Measurements from ENCODE around the gene FLOT2. TPM values are rescaled to one million over a fixed set of nuclear protein-coding genes. Genes with fewer than 3 reads are reported as not detected.

Gene FLOT2
- polyA plus RNA-seq, 1 of the 3 experiments (the other 2 are of a cell fraction), result 105 TPM

DNA sequence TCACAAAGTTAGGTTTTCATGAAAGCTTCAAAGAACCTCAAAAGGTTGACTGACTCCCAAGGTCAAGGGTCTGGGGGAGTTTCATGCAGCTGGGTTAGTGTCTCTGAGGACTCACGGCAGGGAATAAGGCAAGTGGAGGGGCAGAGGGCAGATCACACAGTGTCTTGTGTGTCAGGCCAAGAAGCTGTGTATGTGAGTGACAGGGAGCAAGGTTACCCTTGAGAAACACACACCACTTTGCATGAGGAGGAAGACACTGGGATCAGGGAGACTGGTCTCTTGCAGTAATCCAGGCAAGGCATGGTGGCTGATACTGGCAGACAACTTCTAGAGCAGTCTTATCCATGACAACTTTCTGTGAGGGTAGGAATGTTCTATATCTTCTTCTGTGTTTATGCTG, 6.3 kb downstream of the FLOT2 start:
- Histone ChIP-seq H3K4me2 (no peak overlapping the region), H3K36me3 (replicated peaks in 1 of 2; ENCODE audit: control insufficient read depth in 1 of 2, insufficient read depth in 2 of 2, low read length in 1 of 2) (peaks cover 0 to 2% of the 10 kb centered on the region in 2 experiments), H3K4me1 (ENCODE audit: control insufficient read depth in 1 of 2, insufficient read depth in 2 of 2, low read depth in 1 of 2, low read length in 1 of 2) (peaks cover 5 to 13% of the 10 kb centered on the region in 2 experiments; a peak in 2 of 4 replicates), H3K9ac (no peak overlapping the region), H3K27ac (ENCODE audit: low read depth in 2 of 2, low read length in 1 of 2) (no peak overlapping the region), H3K9me3 (no peaks in the 10 kb centered on the region), H3K27me3 (ENCODE audit: insufficient read depth) (no peaks in the 10 kb centered on the region), H2AFZ (ENCODE audit: low read depth) (no peak overlapping the region), H3K79me2 (ENCODE audit: insufficient read depth) (peaks cover 35% of the 10 kb centered on the region), H4K20me1 (ENCODE audit: insufficient read depth) (0 out of 2 replicates have a peak, but pooled peaks cover 3% of the 10 kb centered on the region), H3F3A (replicated peaks; ENCODE audit: insufficient read depth) (peaks cover 3% of the 10 kb centered on the region), H3K9me2 (no peaks in the 10 kb centered on the region), H3K4me3 (ENCODE audit: low read depth in 2 of 2, low read length in 1 of 2) (no peak overlapping the region)
- no peak for DNase-seq
- ChIA-PET CTCF (interaction anchor here (2.9 to 3.9 kb wide), 2 partner anchors 127 to 141 kb away, joined by 6 to 24 read pairs; no protein-coding TSS in a partner anchor), POLR2A (no interaction called here)
- WGBS (ENCODE audit: low lambda C conversion rate), result 80% methylated on average over 1 of the region's 1 CpG
- TF ChIP-seq, protein P1, sequence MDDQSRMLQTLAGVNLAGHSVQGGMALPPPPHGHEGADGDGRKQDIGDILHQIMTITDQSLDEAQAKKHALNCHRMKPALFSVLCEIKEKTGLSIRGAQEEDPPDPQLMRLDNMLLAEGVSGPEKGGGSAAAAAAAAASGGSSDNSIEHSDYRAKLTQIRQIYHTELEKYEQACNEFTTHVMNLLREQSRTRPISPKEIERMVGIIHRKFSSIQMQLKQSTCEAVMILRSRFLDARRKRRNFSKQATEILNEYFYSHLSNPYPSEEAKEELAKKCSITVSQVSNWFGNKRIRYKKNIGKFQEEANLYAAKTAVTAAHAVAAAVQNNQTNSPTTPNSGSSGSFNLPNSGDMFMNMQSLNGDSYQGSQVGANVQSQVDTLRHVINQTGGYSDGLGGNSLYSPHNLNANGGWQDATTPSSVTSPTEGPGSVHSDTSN (IDR thresholded peaks at IDR 0.05), result no peak
- TF ChIP-seq RXRA (IDR thresholded peaks at IDR 0.05; ENCODE audit: borderline replicate concordance, low read depth), result no peak
- TF ChIP-seq CHD2 (IDR thresholded peaks at IDR 0.05; ENCODE audit: low read length, partially characterized antibody), result no peak
- no peak for TF ChIP-seq EZH2phosphoT487 (IDR thresholded peaks at IDR 0.05; ENCODE audit: borderline replicate concordance, low read depth)
- TF ChIP-seq, protein P2, sequence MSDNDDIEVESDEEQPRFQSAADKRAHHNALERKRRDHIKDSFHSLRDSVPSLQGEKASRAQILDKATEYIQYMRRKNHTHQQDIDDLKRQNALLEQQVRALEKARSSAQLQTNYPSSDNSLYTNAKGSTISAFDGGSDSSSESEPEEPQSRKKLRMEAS (IDR thresholded peaks at IDR 0.05; ENCODE audit: low read depth), result no peak
- TF ChIP-seq, protein P3, sequence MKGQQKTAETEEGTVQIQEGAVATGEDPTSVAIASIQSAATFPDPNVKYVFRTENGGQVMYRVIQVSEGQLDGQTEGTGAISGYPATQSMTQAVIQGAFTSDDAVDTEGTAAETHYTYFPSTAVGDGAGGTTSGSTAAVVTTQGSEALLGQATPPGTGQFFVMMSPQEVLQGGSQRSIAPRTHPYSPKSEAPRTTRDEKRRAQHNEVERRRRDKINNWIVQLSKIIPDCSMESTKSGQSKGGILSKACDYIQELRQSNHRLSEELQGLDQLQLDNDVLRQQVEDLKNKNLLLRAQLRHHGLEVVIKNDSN (IDR thresholded peaks at IDR 0.05; ENCODE audit: borderline replicate concordance, low read depth), result no peak
- no peak for TF ChIP-seq YY1 (IDR thresholded peaks at IDR 0.05; ENCODE audit: low read depth)
- TF ChIP-seq GABPA (IDR thresholded peaks at IDR 0.05; ENCODE audit: low read depth), result no peak
- TF ChIP-seq GATA2 (CRISPR knock-in tag; IDR thresholded peaks at IDR 0.05), result no peak
- no peak for TF ChIP-seq MEF2A (IDR thresholded peaks at IDR 0.05; ENCODE audit: borderline replicate concordance, low read depth)
- no peak for TF ChIP-seq FOXM1 (IDR thresholded peaks at IDR 0.05; ENCODE audit: low read depth)
- TF ChIP-seq TEAD4 (IDR thresholded peaks at IDR 0.05; ENCODE audit: borderline replicate concordance, insufficient read depth), result no peak
- TF ChIP-seq FOSL2 (IDR thresholded peaks at IDR 0.05; ENCODE audit: borderline replicate concordance, low read depth), result no peak
- TF ChIP-seq, protein P4, sequence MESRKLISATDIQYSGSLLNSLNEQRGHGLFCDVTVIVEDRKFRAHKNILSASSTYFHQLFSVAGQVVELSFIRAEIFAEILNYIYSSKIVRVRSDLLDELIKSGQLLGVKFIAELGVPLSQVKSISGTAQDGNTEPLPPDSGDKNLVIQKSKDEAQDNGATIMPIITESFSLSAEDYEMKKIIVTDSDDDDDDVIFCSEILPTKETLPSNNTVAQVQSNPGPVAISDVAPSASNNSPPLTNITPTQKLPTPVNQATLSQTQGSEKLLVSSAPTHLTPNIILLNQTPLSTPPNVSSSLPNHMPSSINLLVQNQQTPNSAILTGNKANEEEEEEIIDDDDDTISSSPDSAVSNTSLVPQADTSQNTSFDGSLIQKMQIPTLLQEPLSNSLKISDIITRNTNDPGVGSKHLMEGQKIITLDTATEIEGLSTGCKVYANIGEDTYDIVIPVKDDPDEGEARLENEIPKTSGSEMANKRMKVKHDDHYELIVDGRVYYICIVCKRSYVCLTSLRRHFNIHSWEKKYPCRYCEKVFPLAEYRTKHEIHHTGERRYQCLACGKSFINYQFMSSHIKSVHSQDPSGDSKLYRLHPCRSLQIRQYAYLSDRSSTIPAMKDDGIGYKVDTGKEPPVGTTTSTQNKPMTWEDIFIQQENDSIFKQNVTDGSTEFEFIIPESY (IDR thresholded peaks at IDR 0.05; ENCODE audit: borderline replicate concordance, low read depth), result no peak
- TF ChIP-seq FOXJ3 (CRISPR knock-in tag; IDR thresholded peaks at IDR 0.05), result no peak
- TF ChIP-seq SMC3 (IDR thresholded peaks at IDR 0.05; ENCODE audit: low read depth, low read length), result no peak
